DND-41 (cell line): ENCODE results near the gene DNAH8.

Experiments
- CTCF ChIP-seq: IDR thresholded peaks from 2 replicates; pipeline ENCODE4 v1.5.1; 2012; ENCODE audit warnings: borderline replicate concordance, low read length, moderate library complexity, mild to moderate bottlenecking; ENCODE audit not compliant: poor library complexity, severe bottlenecking; ENCODE audit errors: extremely low read depth
- EZH2 ChIP-seq: IDR thresholded peaks from 3 replicates; pipeline ENCODE4 v1.6.1; 2012; ENCODE audit warnings: borderline replicate concordance, low read depth, mild to moderate bottlenecking, moderate library complexity, low read length, inconsistent platforms; ENCODE audit not compliant: severe bottlenecking

- TF ChIP-seq CTCF: no peak
- no peak for TF ChIP-seq EZH2
Measured at GRCh38 chr6:39021779-39022178, 306.7 kb downstream of the DNAH8 start.
